Thyroid gland (tissue), 4 donors: ENCODE results near the gene ATRNL1. TPM values are rescaled to one million over a fixed set of nuclear protein-coding genes. Genes with fewer than 3 reads are reported as not detected.

ENCODE experiments used
- DNase-seq, 2 donors: peaks; one replicate each; pipeline ENCODE4 v3.0.0-alpha.2; 2019
- H3K27ac ChIP-seq, 3 donors: fragments of 200-600 bp; sonication (generic); 1 replicate in 2 of 3; 2 replicates in 1 of 3; pipeline ENCODE4 v1.5.1; 2016 to 2019; ENCODE audit warnings: mild to moderate bottlenecking in 1 of 3, moderate library complexity in 1 of 3
- H3K27me3 ChIP-seq: fragments of 200-600 bp; sonication (generic); one replicate; pipeline ENCODE4 v1.5.1; 2019
- H3K36me3 ChIP-seq, 2 donors: fragments of 200-600 bp; sonication (generic); one replicate each; pipeline ENCODE4 v1.5.1; 2016 to 2019
- H3K4me1 ChIP-seq, 2 donors: fragments of 200-600 bp; sonication (generic); one replicate each; pipeline ENCODE4 v1.5.1; 2017 to 2019
- H3K4me3 ChIP-seq, 3 donors: fragments of 200-600 bp; sonication (generic); replicated peaks in 1 of 3; 1 replicate in 2 of 3; 2 replicates in 1 of 3; pipeline ENCODE4 v1.5.1; 2016; ENCODE audit warnings: mild to moderate bottlenecking in 1 of 3
- H3K9me3 ChIP-seq: fragments of 200-600 bp; sonication (generic); one replicate; pipeline ENCODE4 v1.5.1; 2017
- POLR2A ChIP-seq, 2 donors: fragments of 450-650 bp; IDR thresholded peaks; one replicate each; pipeline ENCODE4 v1.6.1; 2017; ENCODE audit warnings: antibody characterized with exemption in 2 of 2, mild to moderate bottlenecking in 2 of 2, moderate library complexity in 1 of 2
- WGBS, 2 donors: methylation state at CpG; one replicate each; pipeline ENCODE4 v1.1.5; 2017; 5-methylcytosine and 5-hydroxymethylcytosine counted together
- intact Hi-C: fragments of 100-400 bp; cut with DNase I; formaldehyde crosslinking; loops from one replicate; pipeline ENCODE4 v1.15.1; 2023
- total RNA-seq, 4 donors: library from RNA; depleted of rRNA; stranded (reverse); fragments of >200 nt; gene quantifications; one replicate each; pipeline ENCODE4 v1.2.3, GENCODE V29; 2016
- TF ChIP-seq, protein P1 (sequence below), 6 experiments: fragments of 200-600 bp in 3 of 6; fragments of 450-650 bp in 3 of 6; sonication (generic) in 3 of 6; IDR thresholded peaks; one replicate each; pipeline ENCODE4 v1.5.1; 2016 to 2019; ENCODE audit warnings: antibody characterized with exemption in 6 of 6, mild to moderate bottlenecking in 2 of 6, inconsistent platforms in 1 of 6, moderate library complexity in 1 of 6

The ATRNL1 gene
- total RNA-seq, 4 donors from 2014 or later: 2.3 to 6.3 (median 3.8) TPM

DNA sequence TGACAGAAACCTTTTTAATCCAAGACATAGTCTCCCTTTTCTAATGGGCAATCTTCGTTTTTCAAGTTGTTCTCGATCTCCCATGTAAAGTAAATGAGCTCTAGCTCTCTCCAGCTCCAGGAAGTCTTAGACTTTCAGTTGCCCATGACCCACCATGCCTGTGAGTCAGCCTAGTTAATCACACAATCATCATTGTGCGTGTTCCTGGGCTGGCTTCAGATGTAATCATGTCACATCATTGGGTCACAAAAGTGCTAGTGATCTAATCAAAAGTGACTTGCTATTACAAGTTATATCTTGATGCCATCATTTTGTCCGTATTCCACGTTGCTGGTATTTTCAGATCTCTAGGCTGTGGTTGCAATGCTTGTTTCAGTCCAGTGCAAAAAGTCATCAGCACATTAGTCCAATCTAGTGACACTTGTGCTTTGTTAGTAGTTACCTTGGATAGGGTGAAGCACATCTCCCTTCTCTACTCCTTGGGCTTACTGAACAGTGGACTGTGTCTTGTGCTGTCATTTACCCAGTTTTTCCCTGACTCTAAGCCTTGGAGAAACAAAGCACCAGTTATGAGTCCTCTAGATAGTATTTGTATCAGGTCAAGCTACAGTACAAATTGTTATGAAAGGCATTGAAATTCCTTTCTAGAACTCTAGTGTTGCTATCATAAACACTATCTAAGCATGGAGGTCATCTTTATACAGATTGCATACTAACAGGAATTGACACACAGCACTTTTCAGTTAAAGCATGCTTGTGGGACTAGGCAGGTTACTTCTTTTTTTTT is 863.3 kb downstream of the ATRNL1 start:
- DNase-seq: no peak
- TF ChIP-seq POLR2A (IDR thresholded peaks at IDR 0.05): no peak
- TF ChIP-seq, protein P1, sequence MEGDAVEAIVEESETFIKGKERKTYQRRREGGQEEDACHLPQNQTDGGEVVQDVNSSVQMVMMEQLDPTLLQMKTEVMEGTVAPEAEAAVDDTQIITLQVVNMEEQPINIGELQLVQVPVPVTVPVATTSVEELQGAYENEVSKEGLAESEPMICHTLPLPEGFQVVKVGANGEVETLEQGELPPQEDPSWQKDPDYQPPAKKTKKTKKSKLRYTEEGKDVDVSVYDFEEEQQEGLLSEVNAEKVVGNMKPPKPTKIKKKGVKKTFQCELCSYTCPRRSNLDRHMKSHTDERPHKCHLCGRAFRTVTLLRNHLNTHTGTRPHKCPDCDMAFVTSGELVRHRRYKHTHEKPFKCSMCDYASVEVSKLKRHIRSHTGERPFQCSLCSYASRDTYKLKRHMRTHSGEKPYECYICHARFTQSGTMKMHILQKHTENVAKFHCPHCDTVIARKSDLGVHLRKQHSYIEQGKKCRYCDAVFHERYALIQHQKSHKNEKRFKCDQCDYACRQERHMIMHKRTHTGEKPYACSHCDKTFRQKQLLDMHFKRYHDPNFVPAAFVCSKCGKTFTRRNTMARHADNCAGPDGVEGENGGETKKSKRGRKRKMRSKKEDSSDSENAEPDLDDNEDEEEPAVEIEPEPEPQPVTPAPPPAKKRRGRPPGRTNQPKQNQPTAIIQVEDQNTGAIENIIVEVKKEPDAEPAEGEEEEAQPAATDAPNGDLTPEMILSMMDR (IDR thresholded peaks at IDR 0.05): no peak
- Histone ChIP-seq H3K27ac (no peak overlapping the region), H3K36me3 (no peaks in the 10 kb centered on the region), H3K4me1 (peaks cover 18 to 21% of the 10 kb centered on the region in 2 donors), H3K4me3 (no peak overlapping the region), H3K27me3 (no peaks in the 10 kb centered on the region), H3K9me3 (no peaks in the 10 kb centered on the region)
- intact Hi-C loops: no loop called here
- 94 to 97% methylated on average over 5 of the region's 5 CpGs for WGBS, 2 donors

DNA sequence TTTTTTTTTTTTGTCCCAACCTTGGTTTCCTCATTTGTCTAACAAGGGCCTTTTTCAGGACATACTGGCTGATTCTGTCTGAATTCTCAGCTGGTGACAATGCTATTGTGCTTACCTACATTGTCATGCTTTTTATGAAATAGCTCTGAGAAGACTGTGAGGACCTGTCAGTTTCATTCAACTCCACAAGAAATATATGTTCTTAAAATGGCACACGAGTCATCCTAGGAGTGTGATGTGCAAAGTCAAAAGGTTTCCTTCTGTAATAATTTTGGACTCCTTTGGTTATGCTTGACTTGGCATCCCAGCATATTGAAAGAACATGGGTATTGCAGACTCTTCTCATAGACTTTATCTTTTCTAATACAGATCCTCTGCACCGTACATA is 863.8 kb downstream of the ATRNL1 start:
- H3K9me3 ChIP-seq: no peaks in the 10 kb centered on the region
- H3K4me1 ChIP-seq: peaks cover 14 to 16% of the 10 kb centered on the region in 2 donors
- H3K36me3 ChIP-seq: no peaks in the 10 kb centered on the region
- no peaks in the 10 kb centered on the region for H3K27me3 ChIP-seq
- DNase-seq: no peak
- no peak overlapping the region for H3K4me3 ChIP-seq
- 89 to 91% methylated on average over 2 of the region's 2 CpGs for WGBS, 2 donors
- intact Hi-C loops: no loop called here
- no peak overlapping the region for H3K27ac ChIP-seq
- no peak for TF ChIP-seq POLR2A (IDR thresholded peaks at IDR 0.05)
- TF ChIP-seq, protein P1 (IDR thresholded peaks at IDR 0.05): no peak

DNA sequence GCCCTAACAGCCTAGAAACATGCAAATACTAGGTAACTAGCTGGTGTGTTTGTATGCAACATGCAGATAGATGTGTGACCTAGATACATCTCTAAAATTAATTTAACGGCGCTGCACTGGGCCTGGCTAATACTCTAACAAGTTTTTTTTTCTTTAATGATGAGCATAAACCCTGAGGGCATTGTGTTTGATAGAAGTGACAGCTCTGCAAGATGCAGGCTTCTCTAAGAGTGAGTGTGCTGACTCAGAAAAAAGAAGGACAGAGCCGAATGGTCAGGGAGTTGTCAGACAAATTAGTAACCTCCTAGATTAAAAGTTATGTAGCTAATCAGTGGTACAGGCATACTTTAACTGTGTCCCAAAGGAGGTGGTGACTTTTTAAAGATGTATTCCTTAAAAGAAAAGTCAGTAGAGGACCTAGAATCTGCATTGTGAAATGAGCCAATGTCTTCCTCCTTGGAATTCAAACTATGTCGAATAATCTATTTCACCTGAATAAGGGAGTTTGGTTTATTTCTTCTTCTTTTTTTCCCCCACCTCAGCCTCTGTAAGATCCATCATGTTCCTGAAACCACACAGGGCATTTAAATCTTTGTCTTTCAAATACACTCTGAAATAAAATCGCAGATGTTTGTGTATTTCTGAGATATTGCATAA is 864.7 kb downstream of the ATRNL1 start:
- 90 to 92% methylated on average over 5 of the region's 5 CpGs for WGBS, 2 donors
- no peaks in the 10 kb centered on the region for H3K9me3 ChIP-seq
- peaks cover 5 to 10% of the 10 kb centered on the region in 2 donors for H3K4me1 ChIP-seq

DNA sequence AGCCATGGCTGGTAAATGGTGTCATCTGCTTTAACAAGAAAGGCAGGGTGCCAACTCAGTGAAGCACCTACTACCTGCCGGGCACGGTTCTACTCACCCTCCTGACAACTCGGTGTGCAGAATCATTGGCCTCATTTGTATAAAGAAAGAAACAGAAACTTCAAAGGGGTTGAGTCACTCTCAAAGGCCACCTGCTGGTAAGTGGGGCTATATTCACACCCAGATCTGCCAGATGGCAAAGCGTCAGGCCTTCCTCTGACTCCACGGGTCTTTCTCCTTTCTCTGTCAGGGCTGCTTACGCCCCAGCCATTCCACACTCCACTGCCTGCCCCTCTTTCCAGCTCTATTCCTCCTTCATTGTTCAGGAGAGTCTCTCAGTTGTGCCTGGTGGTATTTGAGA is 870.7 kb downstream of the ATRNL1 start:
- no peaks in the 10 kb centered on the region for H3K4me1 ChIP-seq
- no peaks in the 10 kb centered on the region for H3K36me3 ChIP-seq
- no peak overlapping the region for H3K27ac ChIP-seq
- H3K27me3 ChIP-seq: no peaks in the 10 kb centered on the region
- H3K9me3 ChIP-seq: no peaks in the 10 kb centered on the region
- H3K4me3 ChIP-seq: no peak overlapping the region
- TF ChIP-seq, protein P1 (IDR thresholded peaks at IDR 0.05): peak in 3 of 6 experiments; percentile 6 to 19 (median 17)
- no peak for TF ChIP-seq POLR2A (IDR thresholded peaks at IDR 0.05)
- peak in 1 of 2 donors; percentile 29 for DNase-seq
- intact Hi-C loops: no loop called here
- 50 to 51% methylated on average over 6 of the region's 6 CpGs for WGBS, 2 donors

More for the DNA sequence above, 864.7 kb downstream of the ATRNL1 start:
- DNase-seq: no peak
- Histone ChIP-seq H3K4me3 (no peak overlapping the region), H3K27ac (no peak overlapping the region), H3K36me3 (no peaks in the 10 kb centered on the region), H3K27me3 (no peaks in the 10 kb centered on the region)
- no peak for TF ChIP-seq POLR2A (IDR thresholded peaks at IDR 0.05)
- TF ChIP-seq, protein P1 (IDR thresholded peaks at IDR 0.05): no peak
- intact Hi-C loops: no loop called here

DNA sequence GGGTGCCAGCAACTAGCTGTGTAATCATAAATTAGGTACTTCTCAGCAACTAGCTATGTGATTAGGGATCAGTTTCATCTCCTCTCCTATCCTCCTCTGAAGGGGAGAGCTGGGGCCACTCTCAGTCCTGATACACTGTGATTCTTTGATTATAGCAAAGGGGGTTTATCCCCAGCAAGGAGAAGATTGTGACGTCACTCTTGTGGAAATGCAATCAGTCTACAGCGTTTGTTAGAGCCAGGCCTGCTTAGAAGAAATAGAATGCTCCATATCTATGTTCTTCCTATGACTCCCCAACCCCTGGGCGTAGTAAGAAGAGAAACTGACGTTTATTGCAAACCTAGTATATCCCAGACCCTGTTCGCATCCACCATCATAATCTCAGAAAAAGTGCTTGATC is 871.7 kb downstream of the ATRNL1 start:
- Histone ChIP-seq H3K4me3 (no peak overlapping the region), H3K9me3 (no peaks in the 10 kb centered on the region), H3K27ac (no peak overlapping the region), H3K27me3 (no peaks in the 10 kb centered on the region), H3K36me3 (no peaks in the 10 kb centered on the region), H3K4me1 (no peaks in the 10 kb centered on the region)
- intact Hi-C loops: no loop called here
- TF ChIP-seq, protein P1 (IDR thresholded peaks at IDR 0.05): no peak
- no peak for TF ChIP-seq POLR2A (IDR thresholded peaks at IDR 0.05)
- WGBS, 2 donors: 91 to 94% methylated on average over 5 of the region's 5 CpGs
- DNase-seq: no peak
